ENCODE data around the gene SBF2.

- TF ChIP-seq POLR2A (IDR thresholded peaks at IDR 0.05) = no peak
- TF ChIP-seq CTCF (IDR thresholded peaks at IDR 0.05) = no peak
These were observed 387.8 kb downstream of the SBF2 start for GRCh38 chr11:9905960-9906791.

Data from lower leg skin (tissue), 3 donors.